ENCODE measurements around the gene DTWD2.
A peak's percentile ranks its signal among the peaks of the same experiment; 100 is the strongest.

DTWD2 gene, protein sequence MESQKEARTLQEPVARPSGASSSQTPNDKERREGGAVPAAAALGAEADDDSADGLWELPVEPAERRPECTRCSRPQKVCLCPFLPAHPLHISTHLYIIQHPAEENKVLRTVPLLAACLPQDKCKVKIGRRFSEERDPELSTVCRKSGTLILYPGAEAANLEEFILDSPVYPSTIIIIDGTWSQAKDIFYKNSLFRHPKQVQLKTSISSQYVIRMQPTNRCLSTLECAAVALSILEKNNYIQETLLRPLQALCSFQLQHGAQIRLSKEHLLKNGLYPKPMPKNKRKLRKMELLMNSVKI

DNA sequence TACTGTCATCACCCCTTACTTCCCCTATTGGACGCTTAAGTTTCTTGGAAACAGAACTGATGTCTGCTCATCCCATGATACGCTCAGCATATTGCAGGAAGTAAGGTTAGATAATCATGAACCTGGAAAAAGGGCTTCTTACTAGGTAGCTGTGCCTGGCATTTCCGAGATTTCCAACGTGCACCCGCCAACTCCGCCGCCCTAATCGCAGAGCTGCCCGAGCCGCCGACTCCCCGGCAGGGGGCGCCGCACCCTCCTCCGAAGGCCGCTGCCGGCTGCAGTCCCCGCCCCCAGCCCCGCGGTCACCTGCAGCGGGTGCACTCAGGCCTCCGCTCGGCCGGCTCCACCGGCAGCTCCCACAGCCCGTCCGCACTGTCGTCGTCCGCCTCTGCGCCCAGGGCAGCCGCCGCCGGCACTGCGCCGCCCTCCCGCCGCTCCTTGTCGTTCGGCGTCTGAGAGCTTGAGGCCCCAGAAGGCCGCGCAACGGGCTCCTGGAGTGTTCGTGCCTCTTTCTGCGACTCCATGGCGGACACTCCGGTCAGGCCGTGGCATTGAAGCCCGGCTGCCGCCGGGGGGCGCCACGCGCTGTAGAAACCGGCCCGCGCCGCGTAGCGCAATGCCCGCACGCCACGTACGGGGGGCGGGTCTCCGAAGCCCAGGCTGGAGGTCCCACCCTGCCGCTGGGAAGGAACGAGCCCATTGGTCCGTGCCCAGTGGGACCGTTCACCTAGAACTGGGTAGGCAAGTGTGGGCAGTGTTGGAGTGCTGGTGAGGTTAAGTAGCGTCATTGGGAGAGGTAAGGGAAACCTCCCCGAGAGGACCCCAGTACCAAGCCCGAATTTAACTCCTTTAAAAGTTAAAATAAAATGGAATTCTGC lies at the start of gene DTWD2:
TSS of gene DTWD2 (minus strand) at position 560 of the 878 bp plus-strand sequence. CDS start at position 524, 36 bp downstream.
- no peaks in the 10 kb centered on the region for H3K36me3 ChIP-seq (replicated peaks; ENCODE audit: low read depth, low read length)
- no peaks in the 10 kb centered on the region for H3K79me2 ChIP-seq (ENCODE audit: low read length)
- H3K4me3 ChIP-seq (ENCODE audit: low read length): peak within 1 kb of the TSS; percentile 95
- TF ChIP-seq, protein P1, sequence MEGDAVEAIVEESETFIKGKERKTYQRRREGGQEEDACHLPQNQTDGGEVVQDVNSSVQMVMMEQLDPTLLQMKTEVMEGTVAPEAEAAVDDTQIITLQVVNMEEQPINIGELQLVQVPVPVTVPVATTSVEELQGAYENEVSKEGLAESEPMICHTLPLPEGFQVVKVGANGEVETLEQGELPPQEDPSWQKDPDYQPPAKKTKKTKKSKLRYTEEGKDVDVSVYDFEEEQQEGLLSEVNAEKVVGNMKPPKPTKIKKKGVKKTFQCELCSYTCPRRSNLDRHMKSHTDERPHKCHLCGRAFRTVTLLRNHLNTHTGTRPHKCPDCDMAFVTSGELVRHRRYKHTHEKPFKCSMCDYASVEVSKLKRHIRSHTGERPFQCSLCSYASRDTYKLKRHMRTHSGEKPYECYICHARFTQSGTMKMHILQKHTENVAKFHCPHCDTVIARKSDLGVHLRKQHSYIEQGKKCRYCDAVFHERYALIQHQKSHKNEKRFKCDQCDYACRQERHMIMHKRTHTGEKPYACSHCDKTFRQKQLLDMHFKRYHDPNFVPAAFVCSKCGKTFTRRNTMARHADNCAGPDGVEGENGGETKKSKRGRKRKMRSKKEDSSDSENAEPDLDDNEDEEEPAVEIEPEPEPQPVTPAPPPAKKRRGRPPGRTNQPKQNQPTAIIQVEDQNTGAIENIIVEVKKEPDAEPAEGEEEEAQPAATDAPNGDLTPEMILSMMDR (IDR thresholded peaks at IDR 0.05; ENCODE audit: low read depth, low read length): peak; percentile 64
- TF ChIP-seq EZH2phosphoT487 (IDR thresholded peaks at IDR 0.05; ENCODE audit: low read depth): no peak
- H3K27me3 ChIP-seq (ENCODE audit: low read depth, low read length): no peaks in the 10 kb centered on the region
- peak within 1 kb of the TSS; percentile 93 for H3K4me2 ChIP-seq (ENCODE audit: low read length)
- no peaks in the 10 kb centered on the region for H3K9me3 ChIP-seq (ENCODE audit: insufficient read depth, low read length)
- peak within 1 kb of the TSS; percentile 80 for H3K9ac ChIP-seq (ENCODE audit: low read length)
- peak within 1 kb of the TSS; percentile 97 for H2AFZ ChIP-seq (ENCODE audit: low read depth, low read length)
- H3K4me1 ChIP-seq (ENCODE audit: low read length): peaks cover 10% of the 10 kb centered on the region
- peak within 1 kb of the TSS; percentile 68 for H3K27ac ChIP-seq (ENCODE audit: low read length)
- no peaks in the 10 kb centered on the region for H4K20me1 ChIP-seq (ENCODE audit: insufficient read depth, low read length)

DNA sequence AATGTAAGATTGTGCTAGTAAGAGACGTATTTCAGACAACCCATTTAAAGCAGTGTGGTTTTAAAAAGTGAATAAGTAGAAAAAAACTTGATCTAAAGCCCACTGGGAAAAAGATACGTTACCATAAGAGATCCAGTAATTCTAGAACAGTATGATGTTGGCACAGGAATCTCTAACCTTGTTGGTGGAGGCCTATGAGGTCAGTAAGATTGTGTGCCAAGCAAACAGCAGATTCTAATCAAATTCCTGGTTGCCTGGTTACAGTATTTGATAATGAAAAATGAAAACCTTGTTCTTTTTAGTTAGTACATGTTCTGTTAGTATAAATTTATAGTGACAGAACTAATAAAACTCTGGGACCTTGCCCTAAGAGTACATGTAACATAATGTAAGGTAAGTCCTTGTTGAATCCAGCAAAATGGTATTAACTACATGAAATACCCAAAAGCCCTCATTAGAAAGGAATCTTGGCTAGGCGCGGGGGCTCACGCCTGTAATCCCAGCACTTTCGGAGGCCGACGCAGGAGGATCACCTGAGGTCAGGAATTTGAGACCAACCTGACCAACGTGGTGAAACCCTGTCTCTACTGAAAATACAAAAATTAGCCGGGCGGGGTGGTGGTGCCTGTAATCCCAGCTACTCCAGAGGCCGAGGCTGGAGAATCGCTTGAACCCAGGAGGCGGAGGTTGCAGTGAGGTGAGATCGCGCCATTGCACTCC lies 49.3 kb upstream of the DTWD2 start:
- Histone ChIP-seq H3K4me1 (ENCODE audit: low read length) (peaks cover 8% of the 10 kb centered on the region), H3K27ac (ENCODE audit: low read length) (no peak overlapping the region), H3K4me3 (ENCODE audit: low read length) (no peak overlapping the region), H3K9ac (ENCODE audit: low read length) (no peak overlapping the region), H4K20me1 (ENCODE audit: insufficient read depth, low read length) (no peaks in the 10 kb centered on the region), H3K27me3 (ENCODE audit: low read depth, low read length) (no peaks in the 10 kb centered on the region), H3K9me3 (ENCODE audit: insufficient read depth, low read length) (no peaks in the 10 kb centered on the region), H3K36me3 (replicated peaks; ENCODE audit: low read depth, low read length) (no peaks in the 10 kb centered on the region), H3K4me2 (ENCODE audit: low read length) (no peak overlapping the region), H3K79me2 (ENCODE audit: low read length) (no peaks in the 10 kb centered on the region), H2AFZ (ENCODE audit: low read depth, low read length) (no peak overlapping the region)
- TF ChIP-seq EZH2phosphoT487 (IDR thresholded peaks at IDR 0.05; ENCODE audit: low read depth): no peak
- TF ChIP-seq, protein P1 (IDR thresholded peaks at IDR 0.05; ENCODE audit: low read depth, low read length): no peak

DNA sequence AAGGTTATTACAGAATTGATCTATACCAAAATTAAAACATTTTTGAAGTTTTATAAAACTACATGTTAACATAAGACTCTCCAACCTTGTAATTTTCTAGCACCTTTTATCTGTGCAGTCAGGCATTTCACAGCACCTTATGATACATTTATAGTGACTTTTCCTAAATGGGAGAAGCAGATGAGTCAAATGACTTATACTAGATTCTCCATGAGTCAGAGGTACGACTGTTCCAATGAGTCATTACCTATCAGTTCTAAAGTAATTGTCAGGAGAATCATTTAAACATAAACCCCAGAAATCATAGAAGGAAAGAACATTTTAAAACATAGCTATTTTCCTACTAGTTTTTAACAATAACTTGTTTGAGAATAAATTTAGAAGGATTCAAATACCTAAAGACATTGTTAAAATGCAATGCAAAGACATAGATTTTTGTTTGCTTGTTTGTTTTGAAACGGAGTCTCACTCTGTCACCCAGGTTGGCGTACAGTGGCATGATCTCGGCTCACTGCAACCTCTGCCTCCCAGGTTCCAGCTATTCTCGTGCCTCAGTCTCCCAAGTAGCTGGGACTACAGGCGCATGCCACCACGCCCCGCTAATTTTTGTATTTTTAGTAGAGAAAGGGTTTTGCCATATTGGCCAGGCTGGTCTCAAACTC lies 47.9 kb upstream of the DTWD2 start:
- H2AFZ ChIP-seq (ENCODE audit: low read depth, low read length): no peak overlapping the region

More for the DNA sequence above, 47.9 kb upstream of the DTWD2 start:
- Histone ChIP-seq H3K4me3 (ENCODE audit: low read length) (no peak overlapping the region), H3K4me2 (ENCODE audit: low read length) (no peak overlapping the region), H3K36me3 (replicated peaks; ENCODE audit: low read depth, low read length) (no peaks in the 10 kb centered on the region), H3K4me1 (ENCODE audit: low read length) (peaks cover 22% of the 10 kb centered on the region), H3K27ac (ENCODE audit: low read length) (no peak overlapping the region), H3K9me3 (ENCODE audit: insufficient read depth, low read length) (no peaks in the 10 kb centered on the region), H3K9ac (ENCODE audit: low read length) (no peak overlapping the region), H3K79me2 (ENCODE audit: low read length) (no peaks in the 10 kb centered on the region), H3K27me3 (ENCODE audit: low read depth, low read length) (no peaks in the 10 kb centered on the region), H4K20me1 (ENCODE audit: insufficient read depth, low read length) (no peaks in the 10 kb centered on the region)
- TF ChIP-seq EZH2phosphoT487 (IDR thresholded peaks at IDR 0.05; ENCODE audit: low read depth): no peak
- TF ChIP-seq, protein P1 (IDR thresholded peaks at IDR 0.05; ENCODE audit: low read depth, low read length): no peak

Measured in OCI-LY3 (cell line).